Stimulated activated naive CD4-positive, alpha-beta T cell (primary cell): ENCODE measurements around the gene MXD1.

Source experiments
- DNase-seq, 6 experiments: peaks; one replicate each; lab custom pipeline; 2025; lab: John Stamatoyannopoulos, UW

Gene MXD1

GRCh38 chr2:69952336-69953115 lies 37.6 kb downstream of the MXD1 start:
- no peak for DNase-seq

GRCh38 chr2:69954084-69954483 lies 39.2 kb downstream of the MXD1 start:
- no peak for DNase-seq

DNA sequence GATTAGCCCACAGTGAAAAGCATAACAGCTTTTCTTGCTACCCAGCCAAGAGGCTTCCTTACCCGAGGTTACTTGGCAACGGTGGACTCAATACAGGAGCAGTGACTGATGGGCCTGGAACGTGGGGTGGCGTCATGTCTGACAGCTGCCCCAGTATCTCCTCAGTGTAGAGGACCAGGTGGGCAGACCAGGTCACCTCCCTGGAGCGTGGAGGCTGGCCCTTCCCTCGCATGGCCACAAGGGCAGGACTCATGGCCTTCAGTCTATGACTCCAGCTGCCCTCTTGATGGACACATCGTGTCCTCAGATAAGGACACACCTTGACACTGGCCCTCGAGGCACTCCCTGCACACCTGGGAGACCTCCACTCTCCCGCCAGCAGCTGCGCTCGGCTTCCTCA lies 40.1 kb downstream of the MXD1 start:
- DNase-seq: no peak

- DNase-seq: no peak
Measured at GRCh38 chr2:69956475-69956979, 41.6 kb downstream of the MXD1 start.

- no peak for DNase-seq
Measured at GRCh38 chr2:69957965-69958364, 43.1 kb downstream of the MXD1 start.

- no peak for DNase-seq
Measured at GRCh38 chr2:69958480-69958879, 43.6 kb downstream of the MXD1 start.

DNA sequence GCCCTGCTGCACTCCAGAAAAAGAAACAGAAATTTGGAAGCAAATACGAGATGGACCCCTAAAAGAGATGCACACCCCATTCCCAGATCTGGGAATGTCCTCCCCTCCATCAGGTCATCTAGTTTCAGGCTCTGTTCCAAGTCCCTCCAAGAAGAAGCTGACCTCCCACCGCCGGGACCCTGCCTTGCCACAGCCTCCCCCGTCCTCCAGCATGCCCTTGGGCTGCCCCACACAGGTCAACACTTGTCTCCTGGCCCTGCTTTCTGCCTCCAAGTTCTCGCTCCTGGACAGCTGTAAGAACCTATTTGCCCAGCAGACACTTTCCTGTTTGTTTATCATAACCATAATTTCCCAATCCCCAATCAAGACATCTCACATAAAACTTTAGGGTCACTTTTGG lies 44.5 kb downstream of the MXD1 start:
- no peak for DNase-seq

GRCh38 chr2:69960821-69961220 lies 45.9 kb downstream of the MXD1 start:
- DNase-seq: no peak

DNA sequence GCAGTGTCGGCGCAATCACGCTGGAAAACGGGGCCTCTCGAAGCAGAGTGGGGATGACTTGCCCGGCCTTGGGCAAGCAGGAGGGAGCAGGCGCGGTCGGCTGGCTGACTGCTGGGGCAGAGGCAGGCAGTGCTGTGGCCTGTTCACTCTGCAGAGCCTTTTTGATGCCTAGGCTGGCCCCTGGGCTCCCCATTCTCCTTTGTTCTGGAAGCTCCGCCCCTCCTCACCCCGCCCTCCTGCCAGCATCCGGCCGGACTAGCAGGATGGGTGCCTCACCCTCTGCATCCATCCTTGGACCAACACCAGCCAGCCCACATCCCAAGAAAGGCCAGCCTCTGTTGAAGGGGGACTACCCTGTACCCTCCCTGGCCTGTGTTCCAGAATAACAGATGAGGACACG lies 46.6 kb downstream of the MXD1 start, which contains the start of gene ASPRV1:
ASPRV1 (minus strand) TSS at position 136 of the 400 bp plus-strand sequence. CDS start 195 bp downstream, outside the sequence.
- no peak for DNase-seq

- DNase-seq: no peak
Measured at GRCh38 chr2:69962986-69963730, 48.2 kb downstream of the MXD1 start.

GRCh38 chr2:69964353-69964841 lies 49.5 kb downstream of the MXD1 start:
- DNase-seq: no peak

DNA sequence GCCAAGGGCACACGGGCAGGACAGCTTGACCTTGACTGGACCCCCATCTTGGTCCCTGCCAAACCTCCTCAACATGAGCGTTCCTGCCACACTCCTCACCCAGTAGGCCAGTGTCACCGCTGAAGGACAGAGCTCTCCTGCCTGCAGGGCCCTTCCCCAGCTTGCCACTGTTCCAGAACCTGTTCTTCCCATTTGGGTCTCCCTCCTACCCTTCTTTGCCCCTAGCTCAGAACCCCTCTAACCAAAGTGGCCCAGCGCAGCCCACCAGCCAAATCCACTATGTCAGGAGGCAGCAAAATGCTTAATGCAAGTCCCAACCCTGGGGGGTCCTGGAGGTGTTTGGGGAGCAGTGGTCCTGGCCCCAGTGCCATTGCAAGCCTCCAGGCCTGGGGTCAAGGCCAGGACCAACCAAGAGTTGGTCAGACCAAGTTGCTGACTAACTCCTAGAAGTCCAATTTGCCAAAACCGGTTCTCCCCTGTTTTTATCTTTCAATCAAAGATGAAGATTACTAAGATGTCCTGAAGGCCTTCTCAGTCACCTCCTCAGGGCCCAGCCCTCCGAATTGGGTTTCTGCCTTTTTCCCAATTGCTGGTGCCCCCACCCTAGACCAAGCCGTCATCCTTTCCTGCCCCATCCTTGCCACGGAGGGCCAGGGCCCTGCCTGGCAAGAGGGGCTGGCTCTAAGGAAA lies 51.0 kb downstream of the MXD1 start:
- DNase-seq: no peak

GRCh38 chr2:69966496-69966895 lies 51.6 kb downstream of the MXD1 start:
- no peak for DNase-seq

GRCh38 chr2:69968609-69969008 lies 53.7 kb downstream of the MXD1 start:
- DNase-seq: no peak

GRCh38 chr2:69969126-69969983 lies 54.4 kb downstream of the MXD1 start:
- no peak for DNase-seq

- DNase-seq: no peak
Measured at GRCh38 chr2:69969991-69970390, 55.1 kb downstream of the MXD1 start.

DNA sequence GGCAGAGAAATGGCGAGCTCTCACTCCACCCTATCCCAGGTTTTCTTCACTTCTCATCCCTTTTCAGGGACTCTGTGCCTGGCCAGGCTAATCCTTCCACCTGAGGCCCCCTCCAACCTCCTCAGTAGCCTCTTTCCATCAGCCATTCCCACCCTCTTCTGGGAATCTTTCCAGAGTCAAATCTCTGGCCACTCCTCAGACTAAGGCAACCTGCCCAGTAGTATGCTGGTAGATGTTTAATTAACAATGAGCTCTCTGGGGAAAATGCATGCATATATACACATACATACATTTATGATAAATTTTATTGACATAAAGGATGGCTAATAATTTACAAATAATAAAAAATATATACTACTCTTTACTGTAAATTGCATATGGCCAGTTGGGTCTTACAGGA lies 57.9 kb downstream of the MXD1 start:
- DNase-seq: no peak

GRCh38 chr2:69973335-69973735 lies 58.4 kb downstream of the MXD1 start:
- no peak for DNase-seq

DNA sequence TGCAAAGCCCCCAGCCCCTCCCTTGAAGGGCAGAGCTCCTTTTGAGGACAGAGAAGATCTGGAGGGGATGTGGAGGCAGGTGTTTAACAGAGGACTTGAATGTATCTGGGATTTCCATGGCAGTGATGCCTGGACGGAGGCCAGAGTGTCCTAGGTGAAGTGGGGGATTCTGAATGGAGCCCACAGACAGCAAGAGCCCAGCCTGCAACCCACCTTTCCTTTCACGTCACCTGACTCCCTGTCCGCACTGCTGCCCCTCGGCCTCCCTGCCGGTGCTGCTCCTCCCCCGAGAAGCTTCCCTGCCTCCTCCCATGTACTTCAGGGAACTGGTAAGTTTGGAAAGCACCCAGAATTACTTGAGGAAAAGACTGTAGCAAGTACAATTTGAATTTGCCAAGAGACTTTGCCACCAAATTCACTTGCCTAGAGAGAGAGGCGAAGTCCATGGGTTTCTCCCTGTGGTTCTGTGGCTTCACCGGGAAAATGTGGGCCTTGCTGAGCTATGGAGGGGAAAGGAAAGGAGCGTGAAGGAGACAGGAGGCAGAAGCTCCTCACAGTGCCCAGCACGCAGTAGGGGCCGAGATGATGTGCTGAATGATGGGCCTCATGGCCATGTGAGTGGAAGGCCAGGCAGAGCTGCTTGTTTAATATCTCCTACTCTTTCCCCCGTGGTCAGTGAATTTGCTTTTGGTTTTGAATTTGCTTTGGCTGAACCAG lies 60.4 kb downstream of the MXD1 start:
- no peak for DNase-seq

- DNase-seq: no peak
Measured at GRCh38 chr2:69975853-69976462, 61.0 kb downstream of the MXD1 start.
